ENCODE results near the gene MAML3.

MAML3 gene

DNA sequence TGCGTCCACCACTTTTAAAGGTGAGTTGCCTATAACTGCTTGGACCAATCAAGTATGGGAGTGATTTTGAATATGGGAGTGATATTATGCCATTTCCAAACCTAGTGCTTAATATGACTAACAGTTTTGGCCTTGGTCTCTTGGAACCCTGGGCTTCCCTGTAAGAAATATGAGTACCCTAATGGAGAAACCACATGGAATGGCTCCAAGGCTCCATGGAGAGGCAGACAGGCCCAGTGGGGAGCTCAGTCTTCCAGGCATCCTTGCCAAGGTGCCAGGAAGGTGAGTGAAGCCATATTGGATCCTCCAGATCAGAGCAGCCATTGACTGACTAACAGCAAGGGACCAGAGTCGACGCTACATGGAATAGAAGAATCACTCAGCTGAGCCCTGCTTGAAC lies 53.2 kb downstream of the MAML3 start:
- no peak overlapping the region for H4K8ac ChIP-seq (ENCODE audit: low read length)
- H2BK5ac ChIP-seq (ENCODE audit: low read depth, low read length, poor library complexity, severe bottlenecking): no peak overlapping the region
- peaks cover 8% of the 10 kb centered on the region for H3K79me1 ChIP-seq (replicated peaks; ENCODE audit: low read length, poor library complexity, severe bottlenecking)
- H3K27ac ChIP-seq (ENCODE audit: low read length, poor library complexity, severe bottlenecking): no peak overlapping the region
- H3K27me3 ChIP-seq (ENCODE audit: control insufficient read depth in 1 of 2, insufficient read depth in 1 of 2, low read length in 2 of 2): no peaks in the 10 kb centered on the region
- no peaks in the 10 kb centered on the region for H3K36me3 ChIP-seq (ENCODE audit: control insufficient read depth in 1 of 2, insufficient read depth in 2 of 2, low read depth in 1 of 2, low read length in 2 of 2)
- 97% methylated on average over 3 of the region's 3 CpGs for WGBS
- H3K4me1 ChIP-seq (ENCODE audit: control insufficient read depth, insufficient read depth, low read depth, low read length): peaks cover 9% of the 10 kb centered on the region
- H3K9me3 ChIP-seq (ENCODE audit: control insufficient read depth, low read length): no peaks in the 10 kb centered on the region
- H3K18ac ChIP-seq (ENCODE audit: low read depth in 1 of 2, low read length in 2 of 2): no peak overlapping the region
- no peak overlapping the region for H2BK15ac ChIP-seq (ENCODE audit: low read depth, poor library complexity, severe bottlenecking)
- H3K4ac ChIP-seq (ENCODE audit: low read depth in 1 of 2, low read length in 2 of 2): no peak overlapping the region
- H2AFZ ChIP-seq (ENCODE audit: low read depth, low read length): no peak overlapping the region
- H3K14ac ChIP-seq (ENCODE audit: low read length in 2 of 2): no peak overlapping the region
- no peak overlapping the region for H2BK12ac ChIP-seq (ENCODE audit: low read length in 2 of 2)
- H2BK120ac ChIP-seq (ENCODE audit: low read depth, low read length): no peak overlapping the region
- H3K9ac ChIP-seq (ENCODE audit: low read length): no peak overlapping the region
- H3K4me2 ChIP-seq (ENCODE audit: low read length, poor library complexity, severe bottlenecking): no peak overlapping the region
- H4K91ac ChIP-seq (ENCODE audit: low read length): peak overlapping the region; percentile 28
- no peak for DNase-seq
- H3K4me3 ChIP-seq (ENCODE audit: insufficient read depth in 1 of 2, low read depth in 1 of 2, low read length in 2 of 2): no peak overlapping the region
- H3K23ac ChIP-seq (ENCODE audit: low read length in 2 of 2): no peak overlapping the region
- H2AK5ac ChIP-seq (ENCODE audit: low read length, severe bottlenecking): no peak overlapping the region

- Histone ChIP-seq H3K23ac (ENCODE audit: low read length in 2 of 2) (no peak overlapping the region), H3K79me1 (replicated peaks; ENCODE audit: low read length, poor library complexity, severe bottlenecking) (peaks cover 11% of the 10 kb centered on the region), H2AFZ (ENCODE audit: low read depth, low read length) (no peak overlapping the region), H4K8ac (ENCODE audit: low read length) (peak overlapping the region; percentile 83), H2BK5ac (ENCODE audit: low read depth, low read length, poor library complexity, severe bottlenecking) (no peak overlapping the region), H3K4me3 (ENCODE audit: insufficient read depth in 1 of 2, low read depth in 1 of 2, low read length in 2 of 2) (no peak overlapping the region), H2AK5ac (ENCODE audit: low read length, severe bottlenecking) (no peak overlapping the region), H3K27me3 (ENCODE audit: control insufficient read depth in 1 of 2, insufficient read depth in 1 of 2, low read length in 2 of 2) (no peaks in the 10 kb centered on the region), H2BK12ac (ENCODE audit: low read length in 2 of 2) (no peak overlapping the region), H2BK15ac (ENCODE audit: low read depth, poor library complexity, severe bottlenecking) (no peak overlapping the region), H3K27ac (ENCODE audit: low read length, poor library complexity, severe bottlenecking) (no peak overlapping the region), H2BK120ac (ENCODE audit: low read depth, low read length) (no peak overlapping the region), H3K4ac (ENCODE audit: low read depth in 1 of 2, low read length in 2 of 2) (no peak overlapping the region), H3K4me1 (ENCODE audit: control insufficient read depth, insufficient read depth, low read depth, low read length) (peaks cover 11% of the 10 kb centered on the region), H3K36me3 (ENCODE audit: control insufficient read depth in 1 of 2, insufficient read depth in 2 of 2, low read depth in 1 of 2, low read length in 2 of 2) (no peaks in the 10 kb centered on the region), H3K4me2 (ENCODE audit: low read length, poor library complexity, severe bottlenecking) (no peak overlapping the region), H4K91ac (ENCODE audit: low read length) (no peak overlapping the region), H3K14ac (ENCODE audit: low read length in 2 of 2) (no peak overlapping the region), H3K9me3 (ENCODE audit: control insufficient read depth, low read length) (no peaks in the 10 kb centered on the region), H3K18ac (ENCODE audit: low read depth in 1 of 2, low read length in 2 of 2) (peak overlapping the region in 1 of 2 experiments; percentile 3), H3K9ac (ENCODE audit: low read length) (no peak overlapping the region)
- 56% methylated on average over 7 of the region's 7 CpGs for WGBS
- no peak for DNase-seq
Measured at GRCh38 chr4:140099983-140100382, 54.0 kb downstream of the MAML3 start.

GRCh38 chr4:140098455-140099160 lies 55.4 kb downstream of the MAML3 start:
- H4K91ac ChIP-seq (ENCODE audit: low read length): no peak overlapping the region
- H3K4me3 ChIP-seq (ENCODE audit: insufficient read depth in 1 of 2, low read depth in 1 of 2, low read length in 2 of 2): peak overlapping the region in 1 of 2 experiments; percentile 77
- peak; percentile 55 for DNase-seq
- H3K18ac ChIP-seq (ENCODE audit: low read depth in 1 of 2, low read length in 2 of 2): peak overlapping the region; percentile 50 to 71
- peak overlapping the region; percentile 61 to 85 for H2BK12ac ChIP-seq (ENCODE audit: low read length in 2 of 2)
- H2BK120ac ChIP-seq (ENCODE audit: low read depth, low read length): peak overlapping the region; percentile 50
- H3K36me3 ChIP-seq (ENCODE audit: control insufficient read depth in 1 of 2, insufficient read depth in 2 of 2, low read depth in 1 of 2, low read length in 2 of 2): no peaks in the 10 kb centered on the region
- H3K9me3 ChIP-seq (ENCODE audit: control insufficient read depth, low read length): no peaks in the 10 kb centered on the region
- H3K4me1 ChIP-seq (ENCODE audit: control insufficient read depth, insufficient read depth, low read depth, low read length): peaks cover 15% of the 10 kb centered on the region
- H2AK5ac ChIP-seq (ENCODE audit: low read length, severe bottlenecking): peak overlapping the region; percentile 70
- H2AFZ ChIP-seq (ENCODE audit: low read depth, low read length): no peak overlapping the region
- H3K23ac ChIP-seq (ENCODE audit: low read length in 2 of 2): no peak overlapping the region
- H3K27ac ChIP-seq (ENCODE audit: low read length, poor library complexity, severe bottlenecking): peak overlapping the region; percentile 16
- H2BK15ac ChIP-seq (ENCODE audit: low read depth, poor library complexity, severe bottlenecking): no peak overlapping the region
- 82% methylated on average over 6 of the region's 7 CpGs for WGBS
- H3K14ac ChIP-seq (ENCODE audit: low read length in 2 of 2): peak overlapping the region in 1 of 2 experiments; percentile 74
- peak overlapping the region; percentile 85 for H2BK5ac ChIP-seq (ENCODE audit: low read depth, low read length, poor library complexity, severe bottlenecking)
- H3K9ac ChIP-seq (ENCODE audit: low read length): peak overlapping the region; percentile 75
- H3K4me2 ChIP-seq (ENCODE audit: low read length, poor library complexity, severe bottlenecking): no peak overlapping the region
- H3K27me3 ChIP-seq (ENCODE audit: control insufficient read depth in 1 of 2, insufficient read depth in 1 of 2, low read length in 2 of 2): no peaks in the 10 kb centered on the region
- H3K79me1 ChIP-seq (replicated peaks; ENCODE audit: low read length, poor library complexity, severe bottlenecking): peaks cover 11% of the 10 kb centered on the region
- H4K8ac ChIP-seq (ENCODE audit: low read length): peak overlapping the region; percentile 59
- H3K4ac ChIP-seq (ENCODE audit: low read depth in 1 of 2, low read length in 2 of 2): peak overlapping the region in 1 of 2 experiments; percentile 9

DNA sequence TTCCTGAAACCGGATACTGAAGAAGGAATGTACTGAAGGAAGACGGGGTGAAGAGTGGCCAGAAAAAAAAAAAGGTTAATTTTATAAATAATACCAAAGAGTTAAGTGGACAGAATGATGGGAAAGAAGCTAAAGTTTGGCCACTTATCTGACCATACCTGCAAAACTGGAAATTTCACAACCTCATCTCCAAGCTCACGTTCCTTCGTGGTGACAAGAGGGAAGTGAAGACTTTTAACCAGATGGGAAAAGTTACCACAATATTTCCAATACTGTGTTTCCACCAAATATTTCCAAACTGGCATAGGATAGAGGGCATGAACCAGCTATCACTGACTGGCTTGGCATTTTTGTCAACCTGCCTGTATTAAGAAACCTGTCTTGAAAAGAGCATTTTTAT lies 56.4 kb downstream of the MAML3 start:
- Histone ChIP-seq H2BK120ac (ENCODE audit: low read depth, low read length) (no peak overlapping the region), H3K4me2 (ENCODE audit: low read length, poor library complexity, severe bottlenecking) (no peak overlapping the region), H2BK15ac (ENCODE audit: low read depth, poor library complexity, severe bottlenecking) (no peak overlapping the region), H2AK5ac (ENCODE audit: low read length, severe bottlenecking) (no peak overlapping the region), H4K8ac (ENCODE audit: low read length) (no peak overlapping the region), H2BK5ac (ENCODE audit: low read depth, low read length, poor library complexity, severe bottlenecking) (no peak overlapping the region), H3K27ac (ENCODE audit: low read length, poor library complexity, severe bottlenecking) (no peak overlapping the region), H3K36me3 (ENCODE audit: control insufficient read depth in 1 of 2, insufficient read depth in 2 of 2, low read depth in 1 of 2, low read length in 2 of 2) (no peaks in the 10 kb centered on the region), H3K18ac (ENCODE audit: low read depth in 1 of 2, low read length in 2 of 2) (no peak overlapping the region), H3K14ac (ENCODE audit: low read length in 2 of 2) (no peak overlapping the region), H3K23ac (ENCODE audit: low read length in 2 of 2) (no peak overlapping the region), H3K27me3 (ENCODE audit: control insufficient read depth in 1 of 2, insufficient read depth in 1 of 2, low read length in 2 of 2) (no peaks in the 10 kb centered on the region), H3K4ac (ENCODE audit: low read depth in 1 of 2, low read length in 2 of 2) (no peak overlapping the region), H3K9me3 (ENCODE audit: control insufficient read depth, low read length) (no peaks in the 10 kb centered on the region), H3K9ac (ENCODE audit: low read length) (no peak overlapping the region), H3K4me3 (ENCODE audit: insufficient read depth in 1 of 2, low read depth in 1 of 2, low read length in 2 of 2) (no peak overlapping the region), H4K91ac (ENCODE audit: low read length) (no peak overlapping the region), H3K79me1 (replicated peaks; ENCODE audit: low read length, poor library complexity, severe bottlenecking) (peaks cover 11% of the 10 kb centered on the region), H2BK12ac (ENCODE audit: low read length in 2 of 2) (no peak overlapping the region), H2AFZ (ENCODE audit: low read depth, low read length) (no peak overlapping the region), H3K4me1 (ENCODE audit: control insufficient read depth, insufficient read depth, low read depth, low read length) (peaks cover 14% of the 10 kb centered on the region)
- DNase-seq: no peak
- 76% methylated on average over 4 of the region's 4 CpGs for WGBS

Measured in mesenchymal stem cell (in vitro differentiated cells and primary cell).